CD8-positive, alpha-beta memory T cell (primary cell): ENCODE measurements around the gene CRADD. TPM values are rescaled to one million over a fixed set of nuclear protein-coding genes. Genes with fewer than 3 reads are reported as not detected.
"Not testable (repeated sequence)": the region's sequence is repeated elsewhere in the genome, so short reads cannot be mapped to it uniquely, and the experiment has no call there.

Source experiments
- CTCF ChIA-PET: fragments of 350-600 bp; sonication (Branson Sonifier 250); formaldehyde crosslinking; loops from one replicate; lab custom pipeline; 2021; ENCODE audit warnings: antibody characterized with exemption; lab: Charles Lee
- POLR2A ChIA-PET: fragments of 350-600 bp; sonication (Branson Sonifier 250); formaldehyde crosslinking; loops from one replicate; lab custom pipeline; 2021; ENCODE audit warnings: antibody characterized with exemption; lab: Charles Lee
- DNase-seq, 5 donors: peaks; one replicate each; pipeline versions ENCODE4 v3.0.0 to v3.0.0-alpha.2; 2020 to 2022; ENCODE audit warnings: mixed read lengths in 1 of 5
- H3K27ac ChIP-seq: one replicate; pipeline ENCODE4 v1.7.0; 2013; ENCODE audit warnings: low read depth, mild to moderate bottlenecking, low read length, moderate library complexity
- H3K27me3 ChIP-seq: 2 replicates; pipeline ENCODE4 v1.7.0; 2013; ENCODE audit warnings: low read length, mild to moderate bottlenecking; ENCODE audit not compliant: insufficient read depth, poor library complexity, severe bottlenecking
- H3K36me3 ChIP-seq: 2 replicates; pipeline ENCODE4 v1.7.0; 2013; ENCODE audit warnings: mild to moderate bottlenecking, low read length, moderate library complexity; ENCODE audit not compliant: insufficient read depth
- H3K4me1 ChIP-seq: 2 replicates; pipeline ENCODE4 v1.7.0; 2013; ENCODE audit warnings: mild to moderate bottlenecking, low read length, moderate library complexity; ENCODE audit not compliant: insufficient read depth
- H3K4me3 ChIP-seq: 2 replicates; pipeline ENCODE4 v1.7.0; 2013; ENCODE audit warnings: mild to moderate bottlenecking, low read length
- H3K9me3 ChIP-seq: 2 replicates; pipeline ENCODE4 v1.7.0; 2013; ENCODE audit warnings: mild to moderate bottlenecking, low read length
- H3K27ac Mint-ChIP-seq, 8 donors: one replicate each; pipeline ENCODE4 v1.8.0; 2020 to 2021; ENCODE audit warnings: mixed read lengths in 8 of 8, mild to moderate bottlenecking in 6 of 8, inconsistent platforms in 3 of 8, moderate library complexity in 3 of 8
- H3K27me3 Mint-ChIP-seq, 2 donors: one replicate each; pipeline ENCODE4 v1.8.0; 2020 to 2021; ENCODE audit warnings: mixed read lengths in 2 of 2, mild to moderate bottlenecking in 1 of 2, moderate library complexity in 1 of 2
- H3K36me3 Mint-ChIP-seq, 3 donors: one replicate each; pipeline ENCODE4 v1.8.0; 2020 to 2021; ENCODE audit warnings: mixed read lengths in 3 of 3, inconsistent platforms in 1 of 3, mild to moderate bottlenecking in 1 of 3
- H3K4me1 Mint-ChIP-seq, 3 donors: one replicate each; pipeline ENCODE4 v1.8.0; 2020 to 2021; ENCODE audit warnings: mixed read lengths in 3 of 3, inconsistent platforms in 1 of 3, mild to moderate bottlenecking in 1 of 3
- H3K4me3 Mint-ChIP-seq, 7 donors: one replicate each; pipeline ENCODE4 v1.8.0; 2020 to 2021; ENCODE audit warnings: mixed read lengths in 7 of 7, mild to moderate bottlenecking in 6 of 7, moderate library complexity in 4 of 7, inconsistent platforms in 2 of 7
- H3K9me3 Mint-ChIP-seq, 5 donors: one replicate each; pipeline ENCODE4 v1.8.0; 2020 to 2022; ENCODE audit warnings: mixed read lengths in 5 of 5, mild to moderate bottlenecking in 3 of 5, moderate library complexity in 2 of 5, inconsistent platforms in 1 of 5
- polyA plus RNA-seq: library from polyadenylated mRNA; unstranded; fragments of 300-500 nt; fragmentation: Illumina TruSeq; gene quantifications from one replicate; pipeline ENCODE4 v1.2.3, GENCODE V29; 2021
- total RNA-seq, 2 experiments: library from RNA; stranded (reverse); gene quantifications; one replicate each; pipeline ENCODE4 v1.2.3, GENCODE V29; 2021

Gene CRADD
- total and polyA plus RNA-seq, 3 experiments from 2014 or later = 8.6 to 13.2 (median 11.7) TPM

- CTCF ChIA-PET = no interaction called here
Observed at GRCh38 chr12:93918900-93919299, 241.7 kb downstream of the CRADD start.

GRCh38 chr12:93921521-93921920 is 244.3 kb downstream of the CRADD start:
- peaks cover 0 to 4% (median 3%) of the 10 kb centered on the region in 5 donors for H3K9me3 Mint-ChIP-seq
- H3K36me3 ChIP-seq = no peaks in the 10 kb centered on the region
- H3K27ac Mint-ChIP-seq = no peak overlapping the region
- H3K4me3 ChIP-seq = no peak overlapping the region
- H3K9me3 ChIP-seq = no peaks in the 10 kb centered on the region
- peaks cover 0 to 10% (median 0%) of the 10 kb centered on the region in 3 donors for H3K4me1 Mint-ChIP-seq
- H3K27me3 ChIP-seq = no peaks in the 10 kb centered on the region
- no peaks in the 10 kb centered on the region for H3K36me3 Mint-ChIP-seq
- CTCF ChIA-PET = no interaction called here
- H3K27ac ChIP-seq = no peak overlapping the region
- DNase-seq = no peak
- no peaks in the 10 kb centered on the region for H3K4me1 ChIP-seq
- no peak overlapping the region for H3K4me3 Mint-ChIP-seq
- peaks cover 0 to 7% of the 10 kb centered on the region in 2 donors for H3K27me3 Mint-ChIP-seq
- POLR2A ChIA-PET = no interaction called here

More at GRCh38 chr12:93918900-93919299, 241.7 kb downstream of the CRADD start:
- H3K27me3 Mint-ChIP-seq = peaks cover 5 to 11% of the 10 kb centered on the region in 2 donors
- H3K27ac Mint-ChIP-seq = no peak overlapping the region
- H3K36me3 Mint-ChIP-seq = no peaks in the 10 kb centered on the region
- H3K4me3 Mint-ChIP-seq = no peak overlapping the region
- no peaks in the 10 kb centered on the region for H3K4me1 ChIP-seq
- no peaks in the 10 kb centered on the region for H3K36me3 ChIP-seq
- H3K4me3 ChIP-seq = no peak overlapping the region
- no peaks in the 10 kb centered on the region for H3K4me1 Mint-ChIP-seq
- no peaks in the 10 kb centered on the region for H3K9me3 ChIP-seq
- no peak overlapping the region for H3K27ac ChIP-seq
- H3K9me3 Mint-ChIP-seq = peaks cover 0 to 2% (median 0%) of the 10 kb centered on the region in 5 donors
- H3K27me3 ChIP-seq = no peaks in the 10 kb centered on the region
- no peak for DNase-seq
- POLR2A ChIA-PET = interaction anchor here (0.6 kb wide), 1 partner anchor 345 kb away, joined by 4 read pairs; no protein-coding TSS in a partner anchor

GRCh38 chr12:93922583-93923006 is 245.4 kb downstream of the CRADD start:
- Mint-ChIP-seq H3K36me3 (no peaks in the 10 kb centered on the region), H3K4me3 (no peak overlapping the region), H3K4me1 (peaks cover 0 to 10% (median 0%) of the 10 kb centered on the region in 3 donors), H3K27ac (no peak overlapping the region), H3K27me3 (peaks cover 0 to 8% of the 10 kb centered on the region in 2 donors), H3K9me3 (peaks cover 0 to 4% (median 3%) of the 10 kb centered on the region in 5 donors)
- CTCF ChIA-PET = no interaction called here
- POLR2A ChIA-PET = no interaction called here
- no peaks in the 10 kb centered on the region for H3K4me1 ChIP-seq
- H3K27ac ChIP-seq = no peak overlapping the region
- H3K36me3 ChIP-seq = no peaks in the 10 kb centered on the region
- no peak overlapping the region for H3K4me3 ChIP-seq
- H3K27me3 ChIP-seq = no peaks in the 10 kb centered on the region
- no peaks in the 10 kb centered on the region for H3K9me3 ChIP-seq
- no peak for DNase-seq

- DNase-seq = no peak
- H3K27ac Mint-ChIP-seq = no peak overlapping the region
- no peaks in the 10 kb centered on the region for H3K27me3 ChIP-seq
- H3K4me3 Mint-ChIP-seq = no peak overlapping the region
- no peak overlapping the region for H3K27ac ChIP-seq
- H3K4me1 Mint-ChIP-seq = peaks cover 0 to 10% (median 0%) of the 10 kb centered on the region in 3 donors
- no peaks in the 10 kb centered on the region for H3K9me3 ChIP-seq
- peaks cover 0 to 8% of the 10 kb centered on the region in 2 donors for H3K27me3 Mint-ChIP-seq
- CTCF ChIA-PET = no interaction called here
- POLR2A ChIA-PET = no interaction called here
- H3K4me1 ChIP-seq = no peaks in the 10 kb centered on the region
- no peak overlapping the region for H3K4me3 ChIP-seq
- peaks cover 0 to 6% (median 0%) of the 10 kb centered on the region in 3 donors for H3K36me3 Mint-ChIP-seq
- H3K36me3 ChIP-seq = no peaks in the 10 kb centered on the region
- H3K9me3 Mint-ChIP-seq = peaks cover 2 to 5% (median 3%) of the 10 kb centered on the region in 5 donors
Observed at GRCh38 chr12:93924367-93924766, 247.2 kb downstream of the CRADD start.

GRCh38 chr12:93925585-93926205 is 248.5 kb downstream of the CRADD start:
- no peak overlapping the region for H3K4me3 ChIP-seq
- Mint-ChIP-seq H3K27ac (no peak overlapping the region), H3K4me3 (no peak overlapping the region), H3K36me3 (peaks cover 0 to 6% (median 0%) of the 10 kb centered on the region in 3 donors), H3K27me3 (peaks cover 0 to 12% of the 10 kb centered on the region in 2 donors), H3K4me1 (peaks cover 0 to 10% (median 0%) of the 10 kb centered on the region in 3 donors), H3K9me3 (peaks cover 2 to 5% (median 3%) of the 10 kb centered on the region in 5 donors)
- DNase-seq = no peak
- no peaks in the 10 kb centered on the region for H3K9me3 ChIP-seq
- no peaks in the 10 kb centered on the region for H3K27me3 ChIP-seq
- no peaks in the 10 kb centered on the region for H3K36me3 ChIP-seq
- H3K27ac ChIP-seq = no peak overlapping the region
- no peaks in the 10 kb centered on the region for H3K4me1 ChIP-seq
- CTCF ChIA-PET = no interaction called here
- POLR2A ChIA-PET = no interaction called here

- peaks cover 0 to 12% of the 10 kb centered on the region in 2 donors for H3K27me3 Mint-ChIP-seq
- no peak overlapping the region for H3K27ac ChIP-seq
- no peak overlapping the region for H3K4me3 Mint-ChIP-seq
- peaks cover 0 to 10% (median 0%) of the 10 kb centered on the region in 3 donors for H3K4me1 Mint-ChIP-seq
- POLR2A ChIA-PET = no interaction called here
- H3K27me3 ChIP-seq = no peaks in the 10 kb centered on the region
- H3K9me3 ChIP-seq = no peaks in the 10 kb centered on the region
- H3K4me1 ChIP-seq = no peaks in the 10 kb centered on the region
- peaks cover 0 to 6% (median 0%) of the 10 kb centered on the region in 3 donors for H3K36me3 Mint-ChIP-seq
- H3K9me3 Mint-ChIP-seq = peaks cover 2 to 5% (median 3%) of the 10 kb centered on the region in 5 donors
- no peak overlapping the region for H3K4me3 ChIP-seq
- no peak for DNase-seq
- CTCF ChIA-PET = no interaction called here
- no peaks in the 10 kb centered on the region for H3K36me3 ChIP-seq
- no peak overlapping the region for H3K27ac Mint-ChIP-seq
Observed at GRCh38 chr12:93926237-93926636, 249.1 kb downstream of the CRADD start.

GRCh38 chr12:93929081-93929480 is 251.9 kb downstream of the CRADD start:
- H3K4me3 Mint-ChIP-seq, H3K4me3 ChIP-seq, H3K9me3 ChIP-seq, H3K27me3 ChIP-seq, CTCF ChIA-PET, H3K4me1 Mint-ChIP-seq, H3K36me3 ChIP-seq, H3K4me1 ChIP-seq, H3K27me3 Mint-ChIP-seq, H3K27ac Mint-ChIP-seq, POLR2A ChIA-PET, DNase-seq, H3K9me3 Mint-ChIP-seq, H3K27ac ChIP-seq: not testable (repeated sequence)
- H3K36me3 Mint-ChIP-seq = peaks cover 0 to 13% (median 0%) of the 10 kb centered on the region in 3 donors

GRCh38 chr12:93937812-93938211 is 260.6 kb downstream of the CRADD start:
- Histone ChIP-seq H3K4me3 (no peak overlapping the region), H3K36me3 (no peaks in the 10 kb centered on the region), H3K27me3 (no peaks in the 10 kb centered on the region), H3K4me1 (no peaks in the 10 kb centered on the region), H3K27ac (no peak overlapping the region), H3K9me3 (no peaks in the 10 kb centered on the region)
- Mint-ChIP-seq H3K4me3 (no peak overlapping the region), H3K9me3 (peaks cover 5 to 22% (median 10%) of the 10 kb centered on the region in 5 donors), H3K36me3 (peaks cover 0 to 41% (median 0%) of the 10 kb centered on the region in 3 donors), H3K4me1 (no peaks in the 10 kb centered on the region), H3K27ac (no peak overlapping the region), H3K27me3 (peaks cover 3 to 6% of the 10 kb centered on the region in 2 donors)
- POLR2A ChIA-PET = no interaction called here
- DNase-seq = no peak
- CTCF ChIA-PET = no interaction called here
